Esophagus squamous epithelium (tissue), 5 donors: ENCODE data around the gene DBP. TPM values are rescaled to one million over a fixed set of nuclear protein-coding genes. Genes with fewer than 3 reads are reported as not detected.
"Not testable (repeated sequence)": the region's sequence is repeated elsewhere in the genome, so short reads cannot be mapped to it uniquely, and the experiment has no call there.

Source experiments
- DNase-seq: peaks from one replicate; lab custom pipeline; 2025; lab: John Stamatoyannopoulos, UW
- H3K27ac ChIP-seq, 4 donors: fragments of 200-600 bp; sonication (generic); one replicate each; pipeline ENCODE4 v1.5.1; 2016 to 2019; ENCODE audit warnings: mild to moderate bottlenecking in 1 of 4
- H3K27me3 ChIP-seq, 4 donors: fragments of 200-600 bp; sonication (generic); 1 replicate in 3 of 4; 2 replicates in 1 of 4; pipeline versions ENCODE4 v1.5.1 to v1.6.0; 2017 to 2021; ENCODE audit warnings: antibody characterized with exemption in 1 of 4
- H3K36me3 ChIP-seq, 3 donors: fragments of 200-600 bp; sonication (generic); one replicate each; pipeline ENCODE4 v1.5.1; 2016 to 2019
- H3K4me1 ChIP-seq, 3 donors: fragments of 200-600 bp; sonication (generic); one replicate each; pipeline ENCODE4 v1.5.1; 2017 to 2019
- H3K4me3 ChIP-seq, 4 donors: fragments of 200-600 bp; sonication (generic); 1 replicate in 3 of 4; 2 replicates in 1 of 4; pipeline ENCODE4 v1.5.1; 2016 to 2019; ENCODE audit warnings: mild to moderate bottlenecking in 2 of 4, moderate library complexity in 1 of 4
- H3K9me3 ChIP-seq, 3 donors: fragments of 200-600 bp; sonication (generic); one replicate each; pipeline ENCODE4 v1.5.1; 2016 to 2019
- POLR2A ChIP-seq, 4 donors: fragments of 450-650 bp; IDR thresholded peaks; one replicate each; pipeline ENCODE4 v1.6.1; 2017; ENCODE audit warnings: antibody characterized with exemption in 4 of 4, mild to moderate bottlenecking in 4 of 4, moderate library complexity in 3 of 4
- WGBS, 2 donors: methylation state at CpG; one replicate each; pipeline ENCODE4 v1.1.5; 2018; 5-methylcytosine and 5-hydroxymethylcytosine counted together
- intact Hi-C: fragments of 100-400 bp; cut with DNase I; formaldehyde crosslinking; loops from one replicate; pipeline ENCODE4 v1.15.0; 2022
- total RNA-seq, 4 donors: library from RNA; depleted of rRNA; stranded (reverse); fragments of >200 nt; gene quantifications; one replicate each; pipeline ENCODE4 v1.1.0, GENCODE V29; 2016
- TF ChIP-seq, protein P1 (sequence below), 6 experiments: fragments of 450-650 bp in 4 of 6; fragments of 200-600 bp in 2 of 6; sonication (generic) in 2 of 6; IDR thresholded peaks; one replicate each; pipeline ENCODE4 v1.5.1; 2016 to 2019; ENCODE audit warnings: antibody characterized with exemption in 6 of 6, mild to moderate bottlenecking in 4 of 6, moderate library complexity in 4 of 6
- donor health status: DM: yes; HTN: yes; CAD: no.

The DBP gene
- total RNA-seq, 4 donors from 2014 or later: 4.2 to 16.2 (median 11.7) TPM

DNA sequence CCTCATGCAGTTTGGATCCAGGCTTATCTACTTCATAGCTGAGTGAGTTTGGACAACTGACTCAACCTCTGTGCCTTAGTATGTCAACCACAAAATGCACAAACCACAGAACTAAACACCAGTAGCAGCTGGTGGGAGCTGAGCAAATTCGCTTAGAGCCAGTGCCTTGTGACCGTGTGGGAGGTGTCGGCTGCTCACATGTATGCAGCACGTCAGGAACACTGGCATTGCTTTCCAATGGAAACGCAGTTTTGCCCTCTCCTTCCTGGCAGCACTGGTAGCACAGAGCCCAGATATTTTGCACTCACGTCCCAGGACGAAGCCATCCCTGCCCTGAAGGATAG, 43.9 kb upstream of the DBP start:
- H3K36me3 ChIP-seq: no peaks in the 10 kb centered on the region
- WGBS, 2 donors: 75% methylated on average over 5 of the region's 7 CpGs; no CpG with 5 or more reads in 1 of the 2 donors

DNA sequence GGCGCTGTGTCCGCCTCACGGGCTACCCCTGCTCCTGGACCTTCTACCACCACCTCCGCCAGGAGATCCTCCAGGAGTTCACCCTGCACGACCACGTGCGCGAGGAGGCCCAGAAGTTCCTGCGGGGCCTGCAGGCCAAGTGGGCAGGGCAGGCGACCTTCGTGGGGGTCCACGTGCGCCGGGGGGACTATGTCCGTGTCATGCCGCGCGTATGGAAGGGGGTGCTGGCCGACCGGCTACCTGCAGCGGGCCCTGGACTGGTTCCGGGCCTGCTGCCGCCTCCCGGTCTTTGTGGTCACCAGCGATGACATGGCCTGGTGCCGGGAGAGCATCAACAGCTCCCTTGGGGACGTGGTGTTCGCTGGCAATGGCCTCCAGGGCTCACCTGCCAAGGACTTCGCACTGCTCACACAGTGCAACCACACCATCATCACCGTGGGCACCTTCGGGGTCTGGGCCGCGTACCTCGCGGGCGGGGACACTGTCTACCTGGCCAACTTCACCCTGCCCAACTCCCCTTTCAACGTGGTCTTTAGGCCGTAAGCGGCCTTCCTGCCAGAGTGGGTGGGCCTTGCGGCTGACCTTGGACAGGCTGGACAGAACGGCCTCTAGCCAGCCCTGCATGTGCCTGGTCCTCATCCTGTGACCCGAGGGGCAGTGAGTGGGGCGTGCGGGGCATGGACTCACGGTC, 43.4 kb upstream of the DBP start:
- no peaks in the 10 kb centered on the region for H3K36me3 ChIP-seq
- peaks cover 0 to 39% (median 6%) of the 10 kb centered on the region in 3 donors for H3K4me1 ChIP-seq
- no peak for DNase-seq
- no peak overlapping the region for H3K4me3 ChIP-seq
- no peaks in the 10 kb centered on the region for H3K9me3 ChIP-seq
- TF ChIP-seq, protein P1, sequence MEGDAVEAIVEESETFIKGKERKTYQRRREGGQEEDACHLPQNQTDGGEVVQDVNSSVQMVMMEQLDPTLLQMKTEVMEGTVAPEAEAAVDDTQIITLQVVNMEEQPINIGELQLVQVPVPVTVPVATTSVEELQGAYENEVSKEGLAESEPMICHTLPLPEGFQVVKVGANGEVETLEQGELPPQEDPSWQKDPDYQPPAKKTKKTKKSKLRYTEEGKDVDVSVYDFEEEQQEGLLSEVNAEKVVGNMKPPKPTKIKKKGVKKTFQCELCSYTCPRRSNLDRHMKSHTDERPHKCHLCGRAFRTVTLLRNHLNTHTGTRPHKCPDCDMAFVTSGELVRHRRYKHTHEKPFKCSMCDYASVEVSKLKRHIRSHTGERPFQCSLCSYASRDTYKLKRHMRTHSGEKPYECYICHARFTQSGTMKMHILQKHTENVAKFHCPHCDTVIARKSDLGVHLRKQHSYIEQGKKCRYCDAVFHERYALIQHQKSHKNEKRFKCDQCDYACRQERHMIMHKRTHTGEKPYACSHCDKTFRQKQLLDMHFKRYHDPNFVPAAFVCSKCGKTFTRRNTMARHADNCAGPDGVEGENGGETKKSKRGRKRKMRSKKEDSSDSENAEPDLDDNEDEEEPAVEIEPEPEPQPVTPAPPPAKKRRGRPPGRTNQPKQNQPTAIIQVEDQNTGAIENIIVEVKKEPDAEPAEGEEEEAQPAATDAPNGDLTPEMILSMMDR (IDR thresholded peaks at IDR 0.05): no peak
- TF ChIP-seq POLR2A (IDR thresholded peaks at IDR 0.05): no peak
- H3K27me3 ChIP-seq: no peaks in the 10 kb centered on the region
- H3K27ac ChIP-seq: no peak overlapping the region
- WGBS, 2 donors: 82 to 90% methylated on average over 10 to 19 of the region's 45 CpGs
- intact Hi-C loops: no loop called here

More for the DNA sequence above, 43.9 kb upstream of the DBP start:
- H3K27ac ChIP-seq: no peak overlapping the region
- no peaks in the 10 kb centered on the region for H3K27me3 ChIP-seq
- no peak overlapping the region for H3K4me3 ChIP-seq
- no peak for DNase-seq
- intact Hi-C loops: no loop called here
- H3K4me1 ChIP-seq: peaks cover 0 to 39% (median 3%) of the 10 kb centered on the region in 3 donors
- H3K9me3 ChIP-seq: no peaks in the 10 kb centered on the region
- no peak for TF ChIP-seq POLR2A (IDR thresholded peaks at IDR 0.05)
- TF ChIP-seq, protein P1 (IDR thresholded peaks at IDR 0.05): no peak

DNA sequence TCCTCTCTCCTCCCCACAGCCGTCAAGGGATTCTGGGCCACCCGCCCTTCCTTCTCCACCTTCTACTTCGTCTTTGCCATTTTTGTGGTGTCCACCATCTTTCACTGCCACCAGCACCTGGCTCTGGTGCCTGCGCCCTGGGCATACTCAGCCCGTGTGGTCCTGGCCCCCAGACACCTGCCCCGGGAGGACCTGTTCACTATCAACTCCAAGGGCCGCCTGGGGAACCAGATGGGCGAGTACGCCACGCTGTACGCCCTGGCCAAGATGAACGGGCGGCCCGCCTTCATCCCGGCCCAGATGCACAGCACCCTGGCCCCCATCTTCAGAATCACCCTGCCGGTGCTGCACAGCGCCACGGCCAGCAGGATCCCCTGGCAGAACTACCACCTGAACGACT, 42.8 kb upstream of the DBP start:
- H3K36me3 ChIP-seq, H3K27me3 ChIP-seq, DNase-seq, H3K9me3 ChIP-seq, H3K4me3 ChIP-seq, H3K27ac ChIP-seq, intact Hi-C loops: not testable (repeated sequence)
- WGBS, 2 donors: 85 to 95% methylated on average over 4 to 9 of the region's 19 CpGs
- peaks cover 0 to 39% (median 10%) of the 10 kb centered on the region in 3 donors for H3K4me1 ChIP-seq

DNA sequence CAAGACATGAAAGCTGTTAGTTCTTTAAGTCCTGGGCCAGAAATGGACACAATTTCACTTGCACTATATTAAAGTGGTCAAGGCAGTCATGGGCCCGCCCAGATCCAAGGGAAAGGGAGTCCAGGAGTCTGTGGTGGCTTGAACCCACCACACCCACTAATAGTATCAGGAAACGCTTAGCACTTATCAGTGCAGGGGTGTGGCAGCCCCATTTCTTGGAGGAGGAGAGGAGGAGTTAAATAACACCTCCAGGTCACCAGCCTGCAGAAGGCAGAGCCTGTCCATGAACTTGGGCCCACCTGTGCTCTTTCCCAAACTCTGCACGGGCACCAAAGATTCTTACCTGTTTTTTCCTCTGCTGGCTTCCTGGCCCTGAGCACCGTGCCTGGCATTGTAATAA, 41.0 kb upstream of the DBP start:
- Histone ChIP-seq H3K27ac (peak overlapping the region in 3 of 4 donors; percentile 34 to 74 (median 41)), H3K4me1 (peaks cover 0 to 30% (median 8%) of the 10 kb centered on the region in 3 donors), H3K27me3 (no peaks in the 10 kb centered on the region), H3K36me3 (no peaks in the 10 kb centered on the region), H3K9me3 (no peaks in the 10 kb centered on the region), H3K4me3 (no peak overlapping the region)
- 49 to 73% methylated on average over 3 to 4 of the region's 4 CpGs for WGBS, 2 donors
- DNase-seq: no peak
- intact Hi-C loops: no loop called here
- TF ChIP-seq POLR2A (IDR thresholded peaks at IDR 0.05): no peak
- TF ChIP-seq, protein P1 (IDR thresholded peaks at IDR 0.05): no peak

DNA sequence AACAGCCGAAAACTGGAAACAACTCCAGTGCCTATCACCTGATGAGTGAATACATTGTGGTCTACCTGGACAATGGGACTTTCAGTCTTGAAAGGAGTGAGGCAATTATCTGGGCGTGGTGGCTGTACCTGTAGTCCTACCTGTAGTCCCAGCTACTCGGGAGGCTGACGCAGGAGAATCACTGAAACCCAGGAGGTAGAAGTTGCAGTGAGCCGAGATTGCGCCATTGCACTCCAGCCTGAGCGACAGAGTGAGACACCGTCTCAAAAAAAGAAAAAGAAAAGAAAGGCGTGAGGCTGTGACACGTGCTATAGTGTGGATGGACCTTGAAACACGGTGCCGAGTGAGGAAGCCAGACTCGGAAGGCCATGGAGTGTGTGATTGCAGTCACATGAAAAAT, 39.7 kb upstream of the DBP start:
- H3K27me3 ChIP-seq: no peaks in the 10 kb centered on the region
- H3K9me3 ChIP-seq: no peaks in the 10 kb centered on the region
- H3K27ac ChIP-seq: peak overlapping the region; percentile 54 to 74 (median 67)
- intact Hi-C loops: no loop called here
- H3K36me3 ChIP-seq: no peaks in the 10 kb centered on the region
- DNase-seq: no peak
- H3K4me3 ChIP-seq: no peak overlapping the region
- TF ChIP-seq POLR2A (IDR thresholded peaks at IDR 0.05): no peak
- TF ChIP-seq, protein P1 (IDR thresholded peaks at IDR 0.05): no peak
- WGBS, 2 donors: 69 to 74% methylated on average over 12 to 13 of the region's 13 CpGs
- peaks cover 0 to 30% (median 8%) of the 10 kb centered on the region in 3 donors for H3K4me1 ChIP-seq
